Smooth muscle cell (in vitro differentiated cells): Measurements from ENCODE around the gene MRPL40. TPM values are rescaled to one million over a fixed set of nuclear protein-coding genes. Genes with fewer than 3 reads are reported as not detected.
"Not testable (repeated sequence)": the region's sequence is repeated elsewhere in the genome, so short reads cannot be mapped to it uniquely, and the experiment has no call there.

Experiments used
- DNase-seq: peaks from one replicate; lab custom pipeline; 2025; ENCODE audit not compliant: unreplicated experiment; lab: John Stamatoyannopoulos, UW
- H2AFZ ChIP-seq: fragments of 200-600 bp; sonication (generic); 2 replicates; pipeline ENCODE4 v1.6.0; 2016; ENCODE audit warnings: antibody characterized with exemption, low read depth, mild to moderate bottlenecking
- H3F3A ChIP-seq: fragments of 200-600 bp; sonication (generic); 2 replicates; pipeline ENCODE4 v1.6.0; 2017; ENCODE audit warnings: antibody characterized with exemption, low read depth
- H3K27ac ChIP-seq: fragments of 200-600 bp; sonication (generic); 2 replicates; pipeline ENCODE4 v1.5.1; 2016; ENCODE audit warnings: low read depth, mild to moderate bottlenecking
- H3K27me3 ChIP-seq: fragments of 200-600 bp; sonication (generic); 2 replicates; pipeline ENCODE4 v1.6.1; 2016; ENCODE audit warnings: low read depth, mild to moderate bottlenecking
- H3K36me3 ChIP-seq: fragments of 200-600 bp; sonication (generic); 2 replicates; pipeline ENCODE4 v1.5.1; 2016; ENCODE audit warnings: low read depth
- H3K4me1 ChIP-seq: fragments of 200-600 bp; sonication (generic); 2 replicates; pipeline ENCODE4 v1.5.1; 2016; ENCODE audit warnings: low read depth
- H3K4me2 ChIP-seq: fragments of 200-600 bp; sonication (generic); 2 replicates; pipeline ENCODE4 v1.6.0; 2016; ENCODE audit warnings: mild to moderate bottlenecking
- H3K4me3 ChIP-seq: fragments of 200-600 bp; sonication (generic); 2 replicates; pipeline ENCODE4 v1.5.1; 2016; ENCODE audit warnings: mild to moderate bottlenecking
- H3K79me2 ChIP-seq: fragments of 200-600 bp; sonication (generic); 2 replicates; pipeline ENCODE4 v1.6.0; 2016; ENCODE audit warnings: low read depth, mild to moderate bottlenecking
- H3K9ac ChIP-seq: fragments of 200-600 bp; sonication (generic); 2 replicates; pipeline ENCODE4 v1.6.0; 2016; ENCODE audit warnings: low read depth
- H3K9me3 ChIP-seq: fragments of 200-600 bp; sonication (generic); replicated peaks from 2 replicates; pipeline ENCODE4 v1.5.1; 2016; ENCODE audit warnings: low read depth
- H4K20me1 ChIP-seq: fragments of 200-600 bp; sonication (generic); 2 replicates; pipeline ENCODE4 v1.6.0; 2016; ENCODE audit warnings: low read depth
- CTCF ChIP-seq: fragments of 200-600 bp; sonication (generic); IDR thresholded peaks from 2 replicates; pipeline ENCODE4 v1.5.1; 2017; ENCODE audit warnings: borderline replicate concordance, mild to moderate bottlenecking, antibody characterized with exemption; ENCODE audit not compliant: insufficient read depth, poor library complexity, severe bottlenecking
- WGBS: methylation state at CpG from one replicate; pipeline ENCODE4 v1.1.7; 2016; ENCODE audit warnings: low lambda C conversion rate; 5-methylcytosine and 5-hydroxymethylcytosine counted together
- polyA plus RNA-seq: library from polyadenylated mRNA; unstranded; fragments of >200 nt; fragmentation: Nextera tagmentation; extraction: Ambion mirVana; gene quantifications from 2 replicates; pipeline ENCODE4 v1.2.1, GENCODE V29; 2016
- total RNA-seq: library from RNA; depleted of rRNA; stranded (reverse); fragments of >200 nt; gene quantifications from 2 replicates; pipeline ENCODE4 v1.2.3, GENCODE V29; 2014

Gene MRPL40
- total and polyA plus RNA-seq, 2 experiments from 2014 or later: 30.4 to 54.8 TPM

- H3F3A ChIP-seq: no peaks in the 10 kb centered on the region
- TF ChIP-seq CTCF: no peak
- no peak overlapping the region for H3K4me2 ChIP-seq
- WGBS: 83% methylated on average over 8 of the region's 8 CpGs
- H2AFZ ChIP-seq: no peak overlapping the region
- H3K27ac ChIP-seq: no peak overlapping the region
- no peak overlapping the region for H3K4me3 ChIP-seq
- no peaks in the 10 kb centered on the region for H3K27me3 ChIP-seq
- no peaks in the 10 kb centered on the region for H3K9me3 ChIP-seq
- H3K9ac ChIP-seq: no peak overlapping the region
- H3K36me3 ChIP-seq: no peaks in the 10 kb centered on the region
- H3K4me1 ChIP-seq: no peaks in the 10 kb centered on the region
- peaks cover 34% of the 10 kb centered on the region for H3K79me2 ChIP-seq
- no peak for DNase-seq
- H4K20me1 ChIP-seq: peaks cover 24% of the 10 kb centered on the region
Observed at GRCh38 chr22:19440411-19441195, 8.3 kb downstream of the MRPL40 start.

- H3K4me3 ChIP-seq: no peak overlapping the region
- no peak overlapping the region for H3K4me2 ChIP-seq
- peaks cover 50% of the 10 kb centered on the region for H3K79me2 ChIP-seq
- H3K9ac ChIP-seq: no peak overlapping the region
- H2AFZ ChIP-seq: no peak overlapping the region
- H3K9me3 ChIP-seq: no peaks in the 10 kb centered on the region
- no peaks in the 10 kb centered on the region for H3K27me3 ChIP-seq
- no peak for TF ChIP-seq CTCF
- no peak for DNase-seq
- H3K4me1 ChIP-seq: peaks cover 6% of the 10 kb centered on the region
- peaks cover 36% of the 10 kb centered on the region for H4K20me1 ChIP-seq
- no peaks in the 10 kb centered on the region for H3F3A ChIP-seq
- WGBS: 97% methylated on average over 2 of the region's 2 CpGs
- H3K27ac ChIP-seq: no peak overlapping the region
- no peaks in the 10 kb centered on the region for H3K36me3 ChIP-seq
Observed at GRCh38 chr22:19442166-19442565, 9.8 kb downstream of the MRPL40 start.

- peaks cover 52% of the 10 kb centered on the region for H3K79me2 ChIP-seq
- H3K27me3 ChIP-seq: no peaks in the 10 kb centered on the region
- no peaks in the 10 kb centered on the region for H3K36me3 ChIP-seq
Observed at GRCh38 chr22:19443544-19444211, 11.3 kb downstream of the MRPL40 start.

GRCh38 chr22:19445279-19445982 is 13.1 kb downstream of the MRPL40 start:
- H3K9me3 ChIP-seq, H3K36me3 ChIP-seq, H3K4me3 ChIP-seq, H3K27ac ChIP-seq, H3F3A ChIP-seq, H3K9ac ChIP-seq, DNase-seq, H3K4me2 ChIP-seq, H3K27me3 ChIP-seq, H2AFZ ChIP-seq: not testable (repeated sequence)
- WGBS: 95% methylated on average over 9 of the region's 9 CpGs
- H4K20me1 ChIP-seq: peaks cover 36% of the 10 kb centered on the region
- peaks cover 15% of the 10 kb centered on the region for H3K4me1 ChIP-seq
- peaks cover 52% of the 10 kb centered on the region for H3K79me2 ChIP-seq

More at GRCh38 chr22:19443544-19444211, 11.3 kb downstream of the MRPL40 start:
- H3F3A ChIP-seq: no peaks in the 10 kb centered on the region
- peaks cover 14% of the 10 kb centered on the region for H3K4me1 ChIP-seq
- H3K27ac ChIP-seq: no peak overlapping the region
- no peak overlapping the region for H3K4me3 ChIP-seq
- no peak for TF ChIP-seq CTCF
- no peaks in the 10 kb centered on the region for H3K9me3 ChIP-seq
- no peak overlapping the region for H3K9ac ChIP-seq
- H3K4me2 ChIP-seq: no peak overlapping the region
- WGBS: 78% methylated on average over 7 of the region's 7 CpGs
- H4K20me1 ChIP-seq: peaks cover 36% of the 10 kb centered on the region
- DNase-seq: no peak
- H2AFZ ChIP-seq: no peak overlapping the region
